GM19025 (cell line): ENCODE measurements around the gene ANKIB1.
"Not testable (repeated sequence)": the region's sequence is repeated elsewhere in the genome, so short reads cannot be mapped to it uniquely, and the experiment has no call there.

ENCODE experiments used
- ATAC-seq: cut with Tn5 transposase; IDR thresholded peaks from one replicate; pipeline ENCODE4 v1.9.1; 2021; ENCODE audit warnings: mild to moderate bottlenecking, low read depth, moderate library complexity; ENCODE audit not compliant: unreplicated experiment

Gene ANKIB1

GRCh38 chr7:92402920-92403759, 157.4 kb downstream of the ANKIB1 start:
- ATAC-seq = no peak

- ATAC-seq = no peak
Observed at GRCh38 chr7:92403760-92404074, 157.9 kb downstream of the ANKIB1 start.

GRCh38 chr7:92404170-92404614, 158.4 kb downstream of the ANKIB1 start:
- ATAC-seq = no peak

GRCh38 chr7:92409357-92409756, 163.6 kb downstream of the ANKIB1 start:
- ATAC-seq = no peak

GRCh38 chr7:92410162-92410561, 164.4 kb downstream of the ANKIB1 start:
- ATAC-seq = not testable (repeated sequence)

GRCh38 chr7:92412745-92413144, 167.0 kb downstream of the ANKIB1 start:
- no peak for ATAC-seq

- ATAC-seq = no peak
Observed at GRCh38 chr7:92413550-92413949, 167.8 kb downstream of the ANKIB1 start.

GRCh38 chr7:92415225-92415624, 169.5 kb downstream of the ANKIB1 start:
- no peak for ATAC-seq

GRCh38 chr7:92417913-92418312, 172.1 kb downstream of the ANKIB1 start:
- ATAC-seq = no peak

GRCh38 chr7:92421676-92422435, 176.1 kb downstream of the ANKIB1 start:
- ATAC-seq = no peak

GRCh38 chr7:92422926-92423325, 177.2 kb downstream of the ANKIB1 start:
- no peak for ATAC-seq

- ATAC-seq = no peak
Observed at GRCh38 chr7:92423710-92424131, 177.9 kb downstream of the ANKIB1 start.

GRCh38 chr7:92425311-92425947, 179.7 kb downstream of the ANKIB1 start:
- no peak for ATAC-seq

GRCh38 chr7:92427193-92427592, 181.4 kb downstream of the ANKIB1 start:
- ATAC-seq = no peak

- no peak for ATAC-seq
Observed at GRCh38 chr7:92432299-92432946, 186.6 kb downstream of the ANKIB1 start.

GRCh38 chr7:92433019-92433418, 187.2 kb downstream of the ANKIB1 start:
- no peak for ATAC-seq

- ATAC-seq = no peak
Observed at GRCh38 chr7:92435542-92435941, 189.8 kb downstream of the ANKIB1 start.

GRCh38 chr7:92436612-92437445, 191.1 kb downstream of the ANKIB1 start:
- ATAC-seq = no peak

- no peak for ATAC-seq
Observed at GRCh38 chr7:92437956-92438491, 192.2 kb downstream of the ANKIB1 start.

GRCh38 chr7:92442720-92443119, 196.9 kb downstream of the ANKIB1 start:
- not testable (repeated sequence) for ATAC-seq
